Fibroblast of pulmonary artery (primary cell): ENCODE results near the gene RAMP2.
"Not testable (repeated sequence)": the region's sequence is repeated elsewhere in the genome, so short reads cannot be mapped to it uniquely, and the experiment has no call there.

ENCODE experiments used
- DNase-seq: peaks from one replicate; pipeline ENCODE4 v3.0.0-alpha.2; 2010; ENCODE audit warnings: low read depth
- H3K4me3 ChIP-seq: replicated peaks from 2 replicates; pipeline ENCODE4 v1.5.1; 2011; ENCODE audit warnings: low read depth, mild to moderate bottlenecking, control low read depth, low read length, moderate library complexity
- TF ChIP-seq, protein P1 (sequence below): IDR thresholded peaks from 2 replicates; pipeline ENCODE4 v1.5.1; 2011; ENCODE audit warnings: mild to moderate bottlenecking, control low read depth, low read length, inconsistent platforms; ENCODE audit errors: missing control alignments

RAMP2 gene, protein sequence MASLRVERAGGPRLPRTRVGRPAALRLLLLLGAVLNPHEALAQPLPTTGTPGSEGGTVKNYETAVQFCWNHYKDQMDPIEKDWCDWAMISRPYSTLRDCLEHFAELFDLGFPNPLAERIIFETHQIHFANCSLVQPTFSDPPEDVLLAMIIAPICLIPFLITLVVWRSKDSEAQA

DNA sequence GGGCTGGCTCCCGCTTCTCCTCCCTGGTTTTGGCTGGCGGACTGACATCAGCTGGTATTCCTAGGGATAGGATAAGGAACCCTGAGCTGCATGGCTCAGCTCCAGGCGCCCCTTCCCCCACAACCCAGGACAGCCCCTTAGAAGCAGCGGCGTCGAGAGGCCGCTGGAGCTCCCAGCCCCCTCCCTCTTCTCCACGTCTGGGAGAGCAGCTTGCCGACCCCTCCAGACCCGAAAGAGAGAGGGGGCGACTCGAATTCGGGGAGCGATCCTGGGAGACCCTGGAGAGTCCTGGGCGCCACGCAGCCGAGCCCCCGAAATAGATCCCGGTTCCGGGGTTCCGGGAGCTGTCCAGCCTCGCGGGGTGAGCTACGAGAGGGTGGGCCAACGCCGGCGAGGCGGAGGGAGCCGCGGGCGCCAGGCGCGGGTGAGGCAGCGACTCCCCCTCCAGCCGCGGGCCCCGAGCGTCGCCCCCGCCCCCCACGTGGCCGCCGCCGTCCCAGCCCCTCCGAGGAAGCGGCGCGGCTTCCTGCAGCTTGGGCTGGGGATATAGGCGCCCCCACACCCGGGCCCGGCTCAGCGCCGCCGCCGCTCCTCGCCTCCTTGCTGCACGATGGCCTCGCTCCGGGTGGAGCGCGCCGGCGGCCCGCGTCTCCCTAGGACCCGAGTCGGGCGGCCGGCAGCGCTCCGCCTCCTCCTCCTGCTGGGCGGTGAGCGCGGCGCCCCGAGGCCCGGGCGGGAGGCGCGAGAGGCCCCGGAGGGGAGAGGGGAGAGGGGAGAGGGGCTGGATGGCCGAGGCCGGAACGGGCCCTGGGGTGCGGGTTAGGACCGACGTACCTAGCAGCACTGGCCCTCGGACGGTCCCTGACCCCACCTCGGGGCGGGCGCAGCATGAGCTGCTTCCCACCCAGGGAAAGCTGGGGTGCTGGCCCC lies at the start of gene RAMP2:
Gene RAMP2 (plus strand): TSS at position 576 of the 930 bp plus-strand sequence. CDS start 35 bp downstream, at position 611.
- H3K4me3 ChIP-seq = peak within 1 kb of the TSS; percentile 44
- TF ChIP-seq, protein P1, sequence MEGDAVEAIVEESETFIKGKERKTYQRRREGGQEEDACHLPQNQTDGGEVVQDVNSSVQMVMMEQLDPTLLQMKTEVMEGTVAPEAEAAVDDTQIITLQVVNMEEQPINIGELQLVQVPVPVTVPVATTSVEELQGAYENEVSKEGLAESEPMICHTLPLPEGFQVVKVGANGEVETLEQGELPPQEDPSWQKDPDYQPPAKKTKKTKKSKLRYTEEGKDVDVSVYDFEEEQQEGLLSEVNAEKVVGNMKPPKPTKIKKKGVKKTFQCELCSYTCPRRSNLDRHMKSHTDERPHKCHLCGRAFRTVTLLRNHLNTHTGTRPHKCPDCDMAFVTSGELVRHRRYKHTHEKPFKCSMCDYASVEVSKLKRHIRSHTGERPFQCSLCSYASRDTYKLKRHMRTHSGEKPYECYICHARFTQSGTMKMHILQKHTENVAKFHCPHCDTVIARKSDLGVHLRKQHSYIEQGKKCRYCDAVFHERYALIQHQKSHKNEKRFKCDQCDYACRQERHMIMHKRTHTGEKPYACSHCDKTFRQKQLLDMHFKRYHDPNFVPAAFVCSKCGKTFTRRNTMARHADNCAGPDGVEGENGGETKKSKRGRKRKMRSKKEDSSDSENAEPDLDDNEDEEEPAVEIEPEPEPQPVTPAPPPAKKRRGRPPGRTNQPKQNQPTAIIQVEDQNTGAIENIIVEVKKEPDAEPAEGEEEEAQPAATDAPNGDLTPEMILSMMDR = no peak
- no peak for DNase-seq

DNA sequence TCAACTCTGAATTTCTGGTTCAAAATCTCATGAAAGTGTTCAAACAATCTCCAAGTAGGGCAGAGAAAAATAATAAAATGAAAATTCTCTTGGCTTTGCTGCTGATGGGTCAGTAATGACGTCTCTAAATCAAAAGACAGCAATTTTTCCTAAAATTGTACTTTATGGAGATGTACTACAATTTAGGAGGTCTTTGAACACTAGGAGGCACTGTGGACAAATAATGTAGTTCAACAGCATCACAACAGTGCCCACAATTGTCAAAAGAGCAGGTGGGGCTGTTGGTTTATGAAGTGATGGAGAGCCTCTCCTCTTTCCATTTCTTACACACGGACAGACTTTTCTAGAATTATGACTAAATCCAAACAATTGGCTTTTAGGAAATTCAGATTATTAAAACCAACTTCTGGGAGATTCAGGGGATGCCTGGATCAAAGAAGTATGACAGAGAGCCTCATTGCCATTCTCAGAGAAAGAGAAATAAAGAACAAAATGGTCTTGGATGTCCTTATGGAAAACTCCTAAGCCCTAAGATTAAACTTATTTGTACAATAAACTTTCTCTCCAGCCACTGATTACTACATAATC lies 39.9 kb upstream of the RAMP2 start:
- peak; percentile 87 for DNase-seq
- TF ChIP-seq, protein P1 = peak; percentile 69

DNA sequence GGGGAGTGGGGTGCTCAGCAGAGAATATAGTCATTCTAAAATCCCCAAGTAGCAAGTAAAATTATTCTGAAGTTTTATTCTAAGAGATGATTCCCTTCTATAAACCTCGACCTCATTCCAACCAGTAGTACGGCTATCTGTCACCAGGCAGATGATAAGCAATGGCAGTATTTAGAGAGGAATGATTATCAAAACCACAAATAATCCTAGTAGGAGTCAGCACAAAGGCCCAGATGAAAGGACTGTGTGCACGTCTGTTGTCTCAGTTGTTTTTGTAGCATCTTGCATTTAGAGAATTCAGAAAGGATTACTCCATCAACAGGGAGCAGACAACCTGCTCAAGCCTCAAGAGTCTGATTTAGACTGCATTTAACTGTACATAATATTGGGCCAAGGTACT lies 37.4 kb upstream of the RAMP2 start:
- DNase-seq = no peak
- H3K4me3 ChIP-seq = no peak overlapping the region
- TF ChIP-seq, protein P1 = no peak

More for the DNA sequence above, 39.9 kb upstream of the RAMP2 start:
- H3K4me3 ChIP-seq = no peak overlapping the region

DNA sequence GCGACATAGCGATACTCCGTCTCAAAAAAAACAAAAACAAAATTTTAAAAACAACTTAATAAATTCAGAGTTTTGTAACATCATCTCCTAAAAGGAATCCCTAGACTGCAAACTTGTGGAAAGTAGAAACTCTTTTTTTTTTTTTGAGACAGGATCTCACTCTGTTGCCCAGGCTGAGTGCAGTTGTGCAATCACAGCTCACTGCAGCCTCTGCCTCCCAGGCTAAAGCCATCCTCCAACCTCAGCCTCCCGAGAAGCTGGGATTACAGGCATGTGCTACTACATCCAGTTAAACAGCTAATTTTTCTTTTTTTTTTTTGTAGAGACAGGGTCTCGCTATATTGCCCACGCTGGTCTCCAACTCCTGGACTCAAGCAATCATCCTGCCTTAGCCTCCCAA lies 35.9 kb upstream of the RAMP2 start:
- no peak overlapping the region for H3K4me3 ChIP-seq
- TF ChIP-seq, protein P1 = no peak
- DNase-seq = no peak

DNA sequence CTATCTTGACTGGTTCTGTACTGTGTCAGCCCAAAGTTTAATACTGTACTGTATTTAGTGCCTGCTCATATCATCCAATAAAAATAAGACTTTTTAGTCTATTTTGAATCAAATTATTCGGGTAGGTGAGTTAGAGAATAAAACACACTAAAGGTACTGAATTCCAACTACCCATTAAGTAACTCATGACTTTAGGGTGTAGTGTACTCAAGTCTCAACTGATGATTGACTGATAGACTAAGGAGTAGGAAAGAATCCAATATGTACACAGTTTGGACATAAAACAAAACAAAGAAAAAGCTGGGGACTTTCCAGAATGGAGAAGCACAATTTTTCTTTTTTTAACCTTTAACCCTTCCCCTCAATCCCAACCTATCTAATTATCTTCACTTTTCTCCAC lies 20.3 kb upstream of the RAMP2 start:
- H3K4me3 ChIP-seq = no peak overlapping the region
- TF ChIP-seq, protein P1 = no peak
- DNase-seq = no peak

DNA sequence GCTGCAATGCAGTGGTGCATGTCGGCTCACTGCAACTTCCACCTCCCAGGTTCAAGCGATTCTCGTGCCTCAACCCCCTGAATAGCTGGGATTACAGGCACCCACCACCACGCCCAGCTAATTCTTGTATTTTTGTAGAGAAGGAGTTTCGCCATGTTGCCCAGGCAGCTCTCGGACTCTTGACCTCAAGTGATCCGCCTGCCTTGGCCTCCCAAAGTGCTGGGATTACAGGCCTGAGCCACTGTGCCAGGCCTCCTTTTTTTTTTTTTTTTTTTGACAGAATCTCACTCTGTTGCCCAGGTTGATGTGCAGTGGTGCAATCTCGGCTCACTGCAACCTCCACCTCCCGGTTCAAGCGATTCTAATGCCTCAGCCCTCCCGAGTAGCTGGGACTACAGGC lies 18.1 kb upstream of the RAMP2 start:
- DNase-seq, H3K4me3 ChIP-seq: not testable (repeated sequence)

DNA sequence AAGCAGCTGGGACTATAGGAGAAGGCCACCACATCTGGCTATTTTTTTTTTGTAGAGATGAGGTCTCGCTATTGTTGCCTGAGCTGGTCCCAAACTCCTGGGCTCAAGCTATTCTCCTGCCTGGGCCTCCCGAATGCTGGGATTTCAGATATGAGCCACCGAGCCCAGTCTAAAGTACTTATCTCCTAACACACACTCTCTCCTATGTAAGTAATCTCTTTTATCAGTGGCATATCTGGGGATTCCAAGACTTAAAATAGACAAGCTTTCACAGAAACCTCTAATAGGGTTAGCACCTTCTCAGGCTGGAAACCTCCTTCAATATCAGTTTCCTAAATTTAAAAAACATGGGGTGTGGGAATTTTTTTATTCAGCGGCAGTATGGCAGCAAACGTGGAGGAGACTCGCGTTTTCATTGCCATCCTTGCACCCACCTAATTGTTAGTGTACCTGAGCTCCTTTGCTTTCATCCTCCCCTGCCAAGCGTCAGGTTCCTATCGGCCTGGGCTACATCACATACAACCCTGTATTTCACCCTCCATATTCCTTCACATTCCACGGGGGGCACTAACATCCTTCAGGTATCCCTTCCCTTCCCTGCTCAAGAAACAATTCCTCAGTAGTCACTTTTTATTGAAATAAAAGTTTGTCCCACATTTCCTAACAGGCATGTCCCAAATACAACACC lies 17.3 kb upstream of the RAMP2 start:
- H3K4me3 ChIP-seq = peak overlapping the region; percentile 75
- TF ChIP-seq, protein P1 = peak; percentile 31
- DNase-seq = peak; percentile 33
